T1000 (cell line): Measurements from ENCODE around the gene HEBP2.
"Not testable (repeated sequence)": the region's sequence is repeated elsewhere in the genome, so short reads cannot be mapped to it uniquely, and the experiment has no call there.

Experiments used
- DNase-seq: peaks from one replicate; lab custom pipeline; 2025; ENCODE audit warnings: mixed read lengths; lab: John Stamatoyannopoulos, UW

The HEBP2 gene

DNA sequence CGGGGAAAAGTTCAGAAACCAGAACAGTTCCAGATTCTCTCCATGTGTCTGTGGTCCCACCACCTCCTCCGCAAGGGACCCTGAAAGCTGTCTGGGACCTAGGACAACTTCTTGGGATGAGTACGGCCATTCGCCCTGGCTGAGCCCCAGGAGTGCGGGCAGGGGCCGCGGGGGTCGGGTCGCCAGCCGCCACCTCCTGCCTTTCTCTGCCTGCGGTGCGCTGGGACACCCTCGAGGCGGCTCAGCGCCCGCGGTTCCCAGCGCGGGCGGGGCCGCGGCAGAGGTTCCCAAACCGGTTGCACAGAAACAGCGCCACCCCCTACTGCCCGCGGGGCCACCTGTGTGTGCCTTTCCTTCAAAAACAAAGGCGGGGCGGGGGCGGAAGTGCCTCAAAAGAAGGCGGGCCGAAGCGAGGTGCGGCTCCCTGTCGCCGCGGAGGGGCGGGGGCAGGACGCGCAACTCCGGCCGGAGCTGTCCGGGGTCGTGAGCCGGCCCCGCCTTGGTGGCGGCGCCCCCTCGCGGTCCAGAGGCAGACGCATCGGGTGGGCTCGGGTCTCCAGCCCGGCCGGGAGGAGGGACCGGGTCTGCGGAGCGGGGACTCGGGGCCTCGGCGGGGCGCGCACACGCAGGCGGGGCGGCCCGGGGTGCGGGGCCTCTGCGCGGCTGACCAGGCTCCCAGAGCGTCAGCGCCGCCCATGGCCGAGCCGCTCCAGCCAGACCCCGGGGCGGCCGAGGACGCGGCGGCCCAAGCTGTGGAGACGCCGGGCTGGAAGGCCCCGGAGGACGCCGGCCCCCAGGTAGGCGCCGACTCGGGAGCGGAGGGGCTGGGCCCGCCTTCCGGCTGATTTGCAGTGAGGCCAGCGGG lies at the start of gene HEBP2:
Gene HEBP2 (plus strand): TSS at position 423 of the 865 bp plus-strand sequence. CDS start 273 bp downstream, at position 696.
- DNase-seq, result peak; percentile 65

DNA sequence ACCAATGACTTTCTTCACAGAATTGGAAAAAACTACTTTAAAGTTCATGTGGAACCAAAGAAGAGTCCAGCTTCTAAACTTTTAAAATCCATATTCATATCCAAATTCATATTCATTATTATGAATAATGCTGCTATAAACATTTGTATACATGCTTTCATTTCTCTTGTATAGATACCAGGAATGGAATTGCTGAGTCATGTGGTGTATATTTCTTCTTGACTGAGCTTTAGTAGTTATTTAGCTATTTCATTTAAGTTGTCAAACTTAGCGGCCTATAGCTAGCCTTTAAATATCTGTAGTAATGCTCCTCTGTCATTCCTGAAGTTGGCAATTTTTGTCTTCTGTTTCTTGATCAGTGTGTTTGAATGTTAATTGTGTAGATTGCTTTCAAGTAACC lies 46.1 kb upstream of the HEBP2 start:
- no peak for DNase-seq

- not testable (repeated sequence) for DNase-seq
Measured at GRCh38 chr6:138368684-138369083, 35.3 kb upstream of the HEBP2 start.

DNA sequence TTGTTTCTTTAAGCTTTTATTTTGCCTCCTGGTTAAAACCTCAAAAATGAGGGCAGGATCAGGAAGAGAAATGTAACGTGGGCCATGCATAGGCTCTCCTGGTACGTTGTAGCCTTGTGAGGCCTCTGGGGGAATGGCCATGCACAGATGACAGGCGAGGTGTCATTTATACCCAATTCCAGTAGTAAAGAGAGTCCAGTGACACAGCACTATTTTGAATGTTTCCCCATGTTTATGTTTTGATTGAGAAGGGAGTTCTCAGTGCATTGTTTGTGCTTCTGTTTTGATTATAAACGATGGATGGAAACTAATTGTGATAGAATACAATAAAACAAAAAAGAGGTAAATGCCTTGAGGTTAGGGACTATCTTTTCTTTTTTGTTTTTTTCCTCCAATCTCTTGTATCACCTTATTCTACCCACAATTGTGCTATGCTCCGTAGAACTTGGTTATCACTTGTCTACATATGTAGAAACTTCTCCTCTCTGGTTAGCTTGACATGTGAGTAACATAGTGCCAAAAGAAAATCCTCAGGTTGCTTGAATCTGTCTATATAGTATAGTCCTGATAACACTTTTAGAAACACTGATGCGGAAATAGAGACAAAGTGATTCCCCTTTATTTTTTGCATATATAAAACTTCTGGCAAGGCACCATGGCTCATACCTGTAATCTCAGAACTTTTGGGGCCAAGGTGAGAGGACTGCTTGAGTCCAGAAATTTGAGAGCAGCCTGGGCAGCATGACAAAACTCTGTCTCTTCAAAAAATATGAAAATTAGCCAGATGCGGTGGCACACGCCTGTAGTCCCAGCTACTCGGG lies 33.2 kb upstream of the HEBP2 start:
- no peak for DNase-seq

GRCh38 chr6:138371452-138371711 lies 32.6 kb upstream of the HEBP2 start:
- DNase-seq, result no peak

GRCh38 chr6:138371720-138372119 lies 32.3 kb upstream of the HEBP2 start:
- DNase-seq, result no peak

DNA sequence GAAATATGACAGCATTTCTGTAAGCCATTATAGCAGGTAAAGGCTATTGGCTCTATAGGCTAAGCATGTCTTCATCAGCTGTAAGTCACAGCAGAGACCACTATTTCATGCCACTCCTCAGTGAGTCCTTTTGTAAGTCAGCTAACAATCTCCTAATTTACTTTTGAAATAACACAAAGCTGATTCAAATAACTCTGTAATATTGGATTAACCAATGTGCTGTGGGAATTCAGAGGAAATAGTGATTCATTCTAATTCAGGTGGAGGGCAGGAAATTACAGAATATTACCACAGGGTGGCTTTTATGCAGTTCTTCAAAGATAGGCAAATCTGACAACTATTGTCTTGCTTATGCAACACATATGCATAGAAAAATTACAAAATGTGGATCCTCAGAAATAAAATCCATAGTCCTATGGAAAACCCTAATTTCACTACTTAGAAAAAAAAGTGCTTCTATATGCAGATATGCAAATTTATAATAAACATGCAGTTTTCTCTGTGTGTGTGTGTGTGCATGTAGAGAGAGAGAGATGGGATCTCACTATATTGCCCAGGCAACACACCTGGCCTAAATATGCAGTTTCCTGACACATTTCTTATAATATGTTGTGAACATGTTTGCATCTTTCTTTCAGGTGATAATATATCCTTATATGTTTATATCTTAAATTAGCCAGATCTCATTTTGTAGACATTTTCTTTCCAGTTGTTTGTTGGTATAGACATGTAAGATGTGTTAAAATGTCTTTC lies 31.1 kb upstream of the HEBP2 start:
- DNase-seq, result no peak

DNA sequence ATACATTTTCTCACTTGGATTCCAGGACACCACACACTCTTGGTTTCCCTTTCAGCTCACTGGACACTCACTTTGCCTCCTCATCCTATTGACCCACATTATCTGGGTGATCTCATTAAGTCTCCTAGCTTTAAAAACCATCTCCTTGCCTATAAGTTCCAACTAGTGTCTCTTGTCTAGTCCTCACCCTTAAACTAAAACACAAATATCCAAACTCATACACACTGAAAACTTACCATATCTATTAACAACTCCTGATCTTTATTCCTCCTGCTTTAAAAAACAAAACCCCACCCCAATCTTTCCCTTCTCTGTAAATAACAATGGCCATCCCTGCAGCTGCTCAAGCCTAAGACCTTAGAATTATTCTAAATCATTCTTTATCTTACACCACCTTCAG lies 29.8 kb upstream of the HEBP2 start:
- DNase-seq, result no peak

DNA sequence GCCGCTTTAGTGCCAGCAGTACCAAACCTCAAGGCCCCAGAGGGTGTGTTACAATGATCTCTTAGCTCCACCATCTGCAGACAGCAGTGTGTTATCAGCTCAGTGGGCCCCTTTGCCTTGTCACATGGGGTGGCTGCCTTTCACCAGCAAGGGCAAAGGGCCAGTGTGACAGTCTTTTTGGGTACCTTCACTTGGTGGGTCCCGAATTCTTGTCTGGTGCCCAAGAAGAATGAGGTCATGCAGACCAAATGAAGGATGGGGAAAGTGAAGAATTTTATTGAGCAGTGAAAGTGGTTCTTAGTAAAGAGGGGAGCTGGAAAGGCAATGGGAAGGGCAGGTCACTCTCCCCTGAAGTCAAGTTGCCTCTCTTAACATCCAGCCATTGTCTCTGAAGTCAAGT lies 29.2 kb upstream of the HEBP2 start:
- no peak for DNase-seq

DNA sequence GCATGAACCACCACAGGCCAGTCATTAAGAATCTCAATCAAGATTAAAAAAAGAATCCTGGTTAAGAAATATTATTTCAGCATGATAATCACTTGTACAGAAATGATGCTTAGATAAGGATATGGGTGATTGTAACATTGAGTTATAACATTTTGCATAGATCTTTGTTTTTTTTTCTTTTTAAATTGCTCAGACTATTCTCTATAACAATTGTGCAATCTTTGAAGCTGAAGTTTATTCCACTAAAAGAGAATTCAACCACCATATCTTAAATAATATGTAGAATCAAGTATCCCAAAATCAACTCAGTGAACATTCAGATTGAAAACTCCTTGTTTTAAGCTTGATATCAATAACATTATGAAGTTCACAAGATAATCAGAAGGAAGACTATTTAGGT lies 27.0 kb upstream of the HEBP2 start:
- DNase-seq, result no peak

DNA sequence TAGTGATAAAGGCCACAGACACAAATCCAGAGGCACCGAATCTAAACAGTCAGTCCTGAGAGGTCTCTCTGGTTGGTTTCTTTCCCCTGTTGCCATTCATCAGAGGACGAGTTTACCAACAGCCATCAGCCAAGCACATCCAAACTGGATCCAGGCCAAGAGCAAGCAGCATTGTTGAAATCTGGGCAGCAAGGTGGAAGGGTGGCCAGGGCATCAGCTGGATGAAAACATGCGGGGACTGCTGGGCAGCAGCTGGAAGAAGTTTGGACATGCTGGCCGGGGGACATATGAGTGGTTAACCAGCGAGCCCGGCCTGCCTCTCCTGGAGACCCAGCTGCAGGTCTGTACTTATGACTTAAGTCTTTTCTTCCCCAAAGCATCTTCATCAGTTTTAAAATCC lies 26.2 kb upstream of the HEBP2 start, which contains the start of gene SMIM28:
Gene SMIM28 (plus strand): TSS at position 62 of the 400 bp plus-strand sequence. CDS start 168 bp downstream, at position 230.
- DNase-seq, result no peak

GRCh38 chr6:138378463-138378862 lies 25.6 kb upstream of the HEBP2 start:
- no peak for DNase-seq

- DNase-seq, result no peak
Measured at GRCh38 chr6:138382498-138383265, 21.3 kb upstream of the HEBP2 start.

DNA sequence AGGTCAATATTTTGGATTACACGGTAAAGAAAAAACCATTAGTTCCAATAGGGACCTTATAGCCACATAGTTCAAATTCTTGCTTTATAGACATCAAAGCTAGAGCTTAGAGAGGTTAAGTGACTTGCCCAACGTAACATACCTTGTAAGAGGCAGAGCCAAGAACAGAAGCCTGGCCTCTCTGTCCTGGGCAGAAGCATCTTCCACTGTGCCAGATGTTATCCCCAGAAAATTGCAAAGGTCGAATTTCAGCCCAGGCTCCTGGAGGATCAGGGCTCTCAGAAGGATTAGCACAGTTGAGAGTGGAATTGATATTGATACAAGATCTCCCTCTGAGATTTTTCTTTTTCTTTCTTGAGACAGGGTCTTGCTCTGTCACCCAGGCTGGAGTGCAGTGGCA lies 20.2 kb upstream of the HEBP2 start:
- DNase-seq, result no peak

DNA sequence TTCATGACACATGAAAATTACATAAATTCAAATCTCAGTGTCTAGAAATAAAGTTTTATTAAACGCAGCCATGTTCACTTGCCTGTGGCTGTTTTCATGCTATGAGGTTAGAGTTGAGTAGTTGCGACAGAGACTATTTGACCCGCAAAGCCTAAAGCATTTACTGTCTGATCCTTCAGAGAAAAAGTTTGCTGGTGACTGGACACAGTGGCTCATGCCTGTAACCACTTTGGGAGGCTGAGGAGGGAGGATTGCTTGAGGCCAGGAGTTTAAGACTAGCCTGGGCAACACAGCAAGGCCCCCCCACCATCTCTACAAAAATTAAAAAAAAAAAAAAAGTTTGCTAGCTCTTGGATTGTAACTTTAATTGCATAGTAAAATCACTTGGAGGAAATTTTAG lies 17.1 kb upstream of the HEBP2 start:
- DNase-seq, result no peak

DNA sequence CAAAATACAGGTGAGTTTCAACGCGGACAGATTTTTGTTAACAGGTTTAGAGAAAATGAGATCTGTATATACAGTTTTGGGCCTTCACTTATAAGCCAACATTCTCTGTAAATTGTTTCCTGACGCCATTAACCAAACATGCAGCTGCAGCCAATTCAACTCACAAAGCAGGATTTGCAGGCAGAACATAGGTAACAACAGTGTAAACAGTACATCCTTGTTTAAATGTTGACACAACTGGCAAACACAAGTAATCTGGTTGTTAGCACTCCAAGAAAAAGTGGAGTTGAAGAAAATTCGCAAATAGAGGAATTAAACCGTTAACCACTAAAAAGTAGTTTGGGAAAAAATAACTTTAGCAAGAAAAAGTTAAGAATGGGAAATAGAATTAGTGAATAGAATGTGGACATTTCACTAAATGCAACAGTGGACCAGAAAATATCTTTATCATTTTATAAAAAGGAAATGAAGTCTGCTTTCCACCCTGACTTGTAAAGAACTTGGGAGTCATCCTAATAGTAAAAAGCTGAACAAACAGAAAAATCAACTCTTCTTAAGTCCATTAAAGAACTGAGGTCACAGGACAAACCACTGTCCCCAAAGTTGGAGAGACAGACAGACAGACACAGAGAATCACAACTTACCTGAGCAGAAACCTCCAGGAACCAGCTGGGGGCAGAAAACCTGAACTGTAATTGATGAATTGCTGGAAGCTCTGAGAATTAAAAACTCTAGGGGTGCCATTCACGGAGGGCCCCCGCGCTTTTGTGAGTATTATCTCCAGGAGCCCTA lies 16.2 kb upstream of the HEBP2 start:
- no peak for DNase-seq

DNA sequence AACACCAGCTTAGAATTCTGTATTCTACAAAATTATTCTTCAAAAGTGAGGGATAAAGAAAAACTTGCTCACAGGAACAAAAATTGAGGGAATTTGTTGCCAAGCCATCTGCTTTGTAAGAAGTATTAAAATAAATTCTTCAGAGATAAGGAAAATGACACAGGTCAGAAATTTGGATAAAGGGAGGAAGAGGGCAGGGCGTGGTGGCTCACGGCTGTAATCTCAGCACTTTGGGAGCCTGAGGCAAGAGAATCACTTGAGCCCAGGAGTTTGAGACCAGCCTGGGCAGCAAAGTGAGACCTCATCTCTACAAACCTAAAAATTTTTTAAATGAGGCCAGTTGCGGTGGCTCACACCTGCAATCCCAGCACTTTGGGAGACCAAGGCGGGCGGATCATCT lies 14.5 kb upstream of the HEBP2 start:
- no peak for DNase-seq

GRCh38 chr6:138393871-138394783 lies 9.9 kb upstream of the HEBP2 start:
- DNase-seq, result no peak

- DNase-seq, result no peak
Measured at GRCh38 chr6:138396709-138397108, 7.3 kb upstream of the HEBP2 start.
